ENCODE data around the gene RAP1GAP2.

DNA sequence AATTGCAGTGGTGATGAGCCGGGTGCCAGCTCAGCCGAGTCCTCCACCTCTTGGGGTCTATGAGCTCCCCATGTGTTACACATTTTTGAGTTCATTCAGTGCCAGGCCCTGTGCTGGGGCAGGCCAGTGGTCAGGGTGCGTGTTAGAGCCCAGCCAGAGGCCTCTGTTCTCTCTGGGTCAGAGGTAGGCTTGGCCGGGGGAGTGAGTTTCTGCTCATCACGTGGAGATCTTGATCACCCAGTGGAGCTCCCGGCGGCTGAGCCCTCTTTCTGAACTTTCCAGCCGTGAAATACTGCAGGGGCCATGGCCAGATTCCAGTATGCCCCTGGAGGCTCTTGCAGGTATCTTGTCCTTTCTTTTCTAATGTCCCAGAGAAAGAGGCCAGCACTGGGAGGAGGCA, 93.0 kb downstream of the RAP1GAP2 start:
- TF ChIP-seq, protein P1, sequence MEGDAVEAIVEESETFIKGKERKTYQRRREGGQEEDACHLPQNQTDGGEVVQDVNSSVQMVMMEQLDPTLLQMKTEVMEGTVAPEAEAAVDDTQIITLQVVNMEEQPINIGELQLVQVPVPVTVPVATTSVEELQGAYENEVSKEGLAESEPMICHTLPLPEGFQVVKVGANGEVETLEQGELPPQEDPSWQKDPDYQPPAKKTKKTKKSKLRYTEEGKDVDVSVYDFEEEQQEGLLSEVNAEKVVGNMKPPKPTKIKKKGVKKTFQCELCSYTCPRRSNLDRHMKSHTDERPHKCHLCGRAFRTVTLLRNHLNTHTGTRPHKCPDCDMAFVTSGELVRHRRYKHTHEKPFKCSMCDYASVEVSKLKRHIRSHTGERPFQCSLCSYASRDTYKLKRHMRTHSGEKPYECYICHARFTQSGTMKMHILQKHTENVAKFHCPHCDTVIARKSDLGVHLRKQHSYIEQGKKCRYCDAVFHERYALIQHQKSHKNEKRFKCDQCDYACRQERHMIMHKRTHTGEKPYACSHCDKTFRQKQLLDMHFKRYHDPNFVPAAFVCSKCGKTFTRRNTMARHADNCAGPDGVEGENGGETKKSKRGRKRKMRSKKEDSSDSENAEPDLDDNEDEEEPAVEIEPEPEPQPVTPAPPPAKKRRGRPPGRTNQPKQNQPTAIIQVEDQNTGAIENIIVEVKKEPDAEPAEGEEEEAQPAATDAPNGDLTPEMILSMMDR (IDR thresholded peaks at IDR 0.05 in 4 of 5, conservative IDR thresholded peaks at IDR 0.05 in 1 of 5) = no peak
- TF ChIP-seq POLR2A (IDR thresholded peaks at IDR 0.05) = no peak

Data from gastrocnemius medialis (tissue), 4 donors.